ENCODE measurements around the gene PXN. TPM values are rescaled to one million over a fixed set of nuclear protein-coding genes. Genes with fewer than 3 reads are reported as not detected.
A peak's percentile ranks its signal among the peaks of the same experiment; 100 is the strongest.

The PXN gene
- total and polyA plus RNA-seq, 2 of the 13 experiments (the other 11 are each of a cell fraction or from before 2014, with no cell fraction given), result 13.6 to 14.2 TPM

GRCh38 chr12:120227233-120228040, 38.1 kb downstream of the PXN start (continued):
- TF ChIP-seq ARID3A (IDR thresholded peaks at IDR 0.05; ENCODE audit: low read depth, low read length) (no peak), SAFB2 (CRISPR knock-in tag; IDR thresholded peaks at IDR 0.05; ENCODE audit: borderline replicate concordance, low read depth) (0 out of 2 replicates have a peak, but pooled peaks have one; percentile 6), CTCF (CRISPR knock-in tag; IDR thresholded peaks at IDR 0.05) (no peak), CSRNP2 (CRISPR knock-in tag; conservative IDR thresholded peaks at IDR 0.05; ENCODE audit: low read depth) (no peak), TAF1 (CRISPR knock-in tag; IDR thresholded peaks at IDR 0.05) (0 out of 2 replicates have a peak, but pooled peaks have one; percentile 23), SAP130 (CRISPR knock-in tag; IDR thresholded peaks at IDR 0.05; ENCODE audit: low read depth) (peak; percentile 31; the same call in 1 of the 2 replicates), ZNF263 (CRISPR knock-in tag; IDR thresholded peaks at IDR 0.05) (no peak), CENPX (CRISPR knock-in tag; IDR thresholded peaks at IDR 0.05) (no peak), IKZF1 (IDR thresholded peaks at IDR 0.05) (no peak), MAFK (conservative IDR thresholded peaks at IDR 0.05 in 1 of 2, IDR thresholded peaks at IDR 0.05 in 1 of 2; ENCODE audit: low read length in 2 of 2) (peak; percentile 83 to 86), TCF12 (IDR thresholded peaks at IDR 0.05) (no peak), TCF12 (CRISPR knock-in tag; IDR thresholded peaks at IDR 0.05) (peak; percentile 50; the same call in 1 of the 2 replicates), YY1 (IDR thresholded peaks at IDR 0.05; ENCODE audit: insufficient read depth, insufficient replicate concordance, low read depth, low read length) (peak; percentile 48), CEBPB (IDR thresholded peaks at IDR 0.05; ENCODE audit: borderline replicate concordance, low read depth, low read length) (no peak), ZNF383 (CRISPR knock-in tag; IDR thresholded peaks at IDR 0.05; ENCODE audit: borderline replicate concordance) (no peak)
- TF ChIP-seq, protein P1, sequence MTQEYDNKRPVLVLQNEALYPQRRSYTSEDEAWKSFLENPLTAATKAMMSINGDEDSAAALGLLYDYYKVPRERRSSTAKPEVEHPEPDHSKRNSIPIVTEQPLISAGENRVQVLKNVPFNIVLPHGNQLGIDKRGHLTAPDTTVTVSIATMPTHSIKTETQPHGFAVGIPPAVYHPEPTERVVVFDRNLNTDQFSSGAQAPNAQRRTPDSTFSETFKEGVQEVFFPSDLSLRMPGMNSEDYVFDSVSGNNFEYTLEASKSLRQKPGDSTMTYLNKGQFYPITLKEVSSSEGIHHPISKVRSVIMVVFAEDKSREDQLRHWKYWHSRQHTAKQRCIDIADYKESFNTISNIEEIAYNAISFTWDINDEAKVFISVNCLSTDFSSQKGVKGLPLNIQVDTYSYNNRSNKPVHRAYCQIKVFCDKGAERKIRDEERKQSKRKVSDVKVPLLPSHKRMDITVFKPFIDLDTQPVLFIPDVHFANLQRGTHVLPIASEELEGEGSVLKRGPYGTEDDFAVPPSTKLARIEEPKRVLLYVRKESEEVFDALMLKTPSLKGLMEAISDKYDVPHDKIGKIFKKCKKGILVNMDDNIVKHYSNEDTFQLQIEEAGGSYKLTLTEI (CRISPR knock-in tag; conservative IDR thresholded peaks at IDR 0.05), result no peak
- TF ChIP-seq, protein P2, sequence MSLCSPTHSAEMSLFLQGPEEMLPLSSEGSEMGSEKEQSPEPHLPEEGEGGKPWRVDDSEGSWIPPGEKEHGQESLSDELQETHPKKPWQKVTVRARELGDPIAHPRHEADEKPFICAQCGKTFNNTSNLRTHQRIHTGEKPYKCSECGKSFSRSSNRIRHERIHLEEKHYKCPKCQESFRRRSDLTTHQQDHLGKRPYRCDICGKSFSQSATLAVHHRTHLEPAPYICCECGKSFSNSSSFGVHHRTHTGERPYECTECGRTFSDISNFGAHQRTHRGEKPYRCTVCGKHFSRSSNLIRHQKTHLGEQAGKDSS (CRISPR knock-in tag; IDR thresholded peaks at IDR 0.05; ENCODE audit: borderline replicate concordance, low read depth), result peak; percentile 55; the same call in 1 of the 2 replicates

Measured in HepG2 (cell line).